HL-60 (cell line): ENCODE measurements around the gene ANO10.
A peak's percentile ranks its signal among the peaks of the same experiment; 100 is the strongest.
"Not testable (repeated sequence)": the region's sequence is repeated elsewhere in the genome, so short reads cannot be mapped to it uniquely, and the experiment has no call there.

Experiments
- DNase-seq, 2 experiments: peaks; one replicate each; pipeline ENCODE4 v3.0.0-alpha.2; 2010 to 2020; ENCODE audit warnings: low read depth in 1 of 2, low spot score in 1 of 2
- H3K27ac ChIP-seq: fragments of 250-450 bp; sonication (Bioruptor Pico); replicated peaks from 2 replicates; pipeline ENCODE4 v1.5.1; 2020; ENCODE audit warnings: mild to moderate bottlenecking, moderate library complexity
- H3K27me3 ChIP-seq: fragments of 250-450 bp; sonication (Bioruptor Pico); 2 replicates; pipeline ENCODE4 v1.5.1; 2021; ENCODE audit warnings: mild to moderate bottlenecking, moderate library complexity; ENCODE audit not compliant: insufficient read depth, poor library complexity, severe bottlenecking
- H3K4me3 ChIP-seq: replicated peaks from 2 replicates; pipeline ENCODE4 v1.5.1; 2011; ENCODE audit warnings: mild to moderate bottlenecking, control low read depth, low read length; ENCODE audit not compliant: insufficient read depth
- CTCF ChIP-seq: IDR thresholded peaks from one replicate; pipeline ENCODE4 v1.5.1; 2011; ENCODE audit warnings: low read length, control low read depth, inconsistent platforms; ENCODE audit not compliant: insufficient read depth
- GABPA ChIP-seq: IDR thresholded peaks from 2 replicates; pipeline ENCODE4 v1.6.1; 2012; ENCODE audit warnings: low read depth
- POLR2AphosphoS5 ChIP-seq: IDR thresholded peaks from 2 replicates; pipeline ENCODE4 v1.6.1; 2012; ENCODE audit warnings: low read depth
- REST ChIP-seq: IDR thresholded peaks from 2 replicates; pipeline ENCODE4 v1.6.1; 2012; ENCODE audit warnings: low read depth; ENCODE audit not compliant: insufficient replicate concordance
- SPI1 ChIP-seq: IDR thresholded peaks from 2 replicates; pipeline ENCODE4 v1.6.1; 2012; ENCODE audit warnings: low read depth, mild to moderate bottlenecking, borderline replicate concordance

ANO10 gene

DNA sequence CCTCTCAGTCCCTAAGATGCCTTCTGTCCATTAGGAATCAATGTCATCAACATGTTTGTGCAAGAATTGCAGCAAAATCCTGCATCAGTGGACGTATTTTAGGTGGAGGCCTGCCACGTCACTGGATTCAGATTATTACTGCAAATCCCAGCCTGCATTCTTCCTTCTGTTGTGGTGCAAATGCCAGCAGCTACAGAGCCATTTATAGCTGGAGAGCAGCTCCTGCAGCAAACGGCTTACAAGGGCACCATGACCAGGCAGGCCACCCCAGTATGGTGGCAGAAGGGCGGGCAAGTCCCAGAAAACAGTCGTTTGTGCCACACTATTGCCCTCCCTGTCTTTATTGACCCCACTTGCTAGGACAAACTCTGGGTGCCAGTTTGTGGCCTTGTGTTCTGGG is 260.7 kb downstream of the ANO10 start:
- no peak for DNase-seq
- no peak overlapping the region for H3K4me3 ChIP-seq
- TF ChIP-seq GABPA (no peak), CTCF (no peak), REST (no peak), POLR2AphosphoS5 (no peak), SPI1 (no peak)
- no peak overlapping the region for H3K27ac ChIP-seq
- H3K27me3 ChIP-seq = no peaks in the 10 kb centered on the region

DNA sequence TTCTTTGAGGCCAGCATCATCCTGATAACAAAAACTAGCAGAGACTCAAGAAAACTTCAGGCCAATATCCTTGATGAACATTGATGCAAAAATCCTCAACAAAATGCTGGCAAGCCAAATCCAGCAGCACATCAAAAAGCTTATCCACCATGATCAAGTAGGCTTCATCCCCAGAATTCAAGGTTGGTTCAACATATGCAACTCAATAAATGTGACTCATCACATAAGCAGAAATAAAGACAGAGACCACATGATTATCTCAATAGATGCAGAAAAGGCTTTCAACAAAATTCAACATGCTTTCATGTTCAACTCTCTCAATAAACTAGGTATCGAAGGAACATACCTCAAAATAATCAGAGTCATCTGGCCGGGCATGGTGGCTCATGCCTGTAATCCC is 265.8 kb downstream of the ANO10 start:
- DNase-seq, H3K27me3 ChIP-seq, H3K4me3 ChIP-seq, H3K27ac ChIP-seq: not testable (repeated sequence)

DNA sequence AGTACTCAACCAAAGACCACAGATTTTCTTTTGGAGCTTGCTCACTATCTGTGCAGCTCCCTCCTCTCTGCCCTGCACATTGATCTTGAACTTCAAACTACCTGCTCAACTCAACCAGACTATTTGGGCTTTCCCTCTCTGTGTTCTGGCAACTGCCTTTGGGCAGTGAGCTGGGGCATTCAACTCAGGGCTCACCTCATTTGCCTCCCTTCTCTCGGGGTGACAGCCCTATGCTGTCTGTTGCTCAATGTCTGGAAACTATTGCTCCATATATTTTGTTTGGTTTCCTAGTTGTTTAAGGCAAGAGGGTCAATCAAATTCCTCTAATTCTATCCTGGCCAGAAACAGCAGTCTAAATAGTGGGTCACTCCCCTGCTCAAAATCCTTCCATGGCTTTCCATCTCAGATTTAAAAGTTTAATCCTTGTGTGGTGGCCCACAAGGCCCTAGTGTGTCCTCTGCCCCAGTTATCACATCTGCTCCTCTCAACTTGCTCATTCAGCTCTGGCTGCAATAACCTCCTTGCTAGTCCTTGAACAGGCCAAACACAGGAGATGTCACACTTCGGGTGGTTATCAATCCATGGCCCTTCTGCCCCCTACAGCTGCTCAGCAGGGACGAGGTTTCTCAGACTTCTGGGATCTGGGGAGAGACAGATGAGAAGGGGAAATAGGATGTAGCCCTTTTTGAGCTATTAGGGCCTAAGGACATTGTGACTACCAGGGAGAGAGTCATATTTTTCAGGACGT is 267.7 kb downstream of the ANO10 start:
- peak in 1 of 2 experiments; percentile 23 for DNase-seq
- TF ChIP-seq REST (no peak), CTCF (no peak), POLR2AphosphoS5 (no peak), GABPA (no peak), SPI1 (no peak)
- H3K27me3 ChIP-seq = no peaks in the 10 kb centered on the region
- no peak overlapping the region for H3K4me3 ChIP-seq
- no peak overlapping the region for H3K27ac ChIP-seq

DNA sequence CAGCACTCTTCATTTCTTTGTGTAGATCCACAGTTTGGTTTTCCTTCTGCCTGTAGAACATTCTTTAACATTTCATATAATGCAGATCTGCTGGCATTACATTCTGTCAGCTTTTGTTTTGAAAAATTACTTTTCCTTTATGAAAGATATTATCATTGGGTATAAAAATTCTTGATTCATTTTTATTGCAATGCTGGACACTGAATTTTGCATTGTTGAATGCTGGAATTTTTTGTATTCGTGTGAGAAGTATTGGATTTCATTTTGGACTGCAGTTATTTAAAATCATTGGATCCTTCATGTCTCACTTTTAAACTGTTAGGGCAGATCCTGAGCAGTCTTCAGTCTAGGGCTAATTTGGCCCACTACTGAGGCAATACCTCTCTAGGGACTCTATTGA is 268.4 kb downstream of the ANO10 start:
- no peak for TF ChIP-seq SPI1
- no peak for TF ChIP-seq GABPA
- TF ChIP-seq POLR2AphosphoS5 = no peak
- no peak for TF ChIP-seq CTCF
- TF ChIP-seq REST = no peak
- no peak overlapping the region for H3K4me3 ChIP-seq
- DNase-seq = no peak
- H3K27me3 ChIP-seq = no peaks in the 10 kb centered on the region
- no peak overlapping the region for H3K27ac ChIP-seq
